Activated T-cell treated with anti-CD3 and anti-CD28 coated beads, Interleukin-2, amount 50 U/mL, for 24 hours (primary cell): ENCODE data around the gene INPP5A.
"Not testable (repeated sequence)": the region's sequence is repeated elsewhere in the genome, so short reads cannot be mapped to it uniquely, and the experiment has no call there.

Source experiments
- DNase-seq: peaks from one replicate; pipeline ENCODE4 v3.0.0-alpha.2; 2020
- H3K27ac Mint-ChIP-seq: 2 replicates; pipeline ENCODE4 v1.8.0; 2020; ENCODE audit warnings: mild to moderate bottlenecking, mixed read lengths
- H3K27me3 Mint-ChIP-seq: 2 replicates; pipeline ENCODE4 v1.8.0; 2020; ENCODE audit warnings: mixed read lengths
- H3K36me3 Mint-ChIP-seq: 2 replicates; pipeline ENCODE4 v1.8.0; 2020; ENCODE audit warnings: low read depth, mixed read lengths
- H3K4me1 Mint-ChIP-seq: 2 replicates; pipeline ENCODE4 v1.8.0; 2020; ENCODE audit warnings: low read depth, mixed read lengths
- H3K4me3 Mint-ChIP-seq: 2 replicates; pipeline ENCODE4 v1.8.0; 2020; ENCODE audit warnings: mild to moderate bottlenecking, moderate library complexity, mixed read lengths
- H3K9me3 Mint-ChIP-seq: 2 replicates; pipeline ENCODE4 v1.8.0; 2020; ENCODE audit warnings: mixed read lengths

The INPP5A gene

GRCh38 chr10:132811891-132812481 lies 274.4 kb downstream of the INPP5A start:
- Mint-ChIP-seq H3K4me3 (no peak overlapping the region), H3K9me3 (no peaks in the 10 kb centered on the region)

GRCh38 chr10:132812520-132812919 lies 274.9 kb downstream of the INPP5A start:
- peaks cover 15% of the 10 kb centered on the region for H3K27me3 Mint-ChIP-seq

More at GRCh38 chr10:132811891-132812481, 274.4 kb downstream of the INPP5A start:
- Mint-ChIP-seq H3K4me1 (no peaks in the 10 kb centered on the region), H3K27ac (no peak overlapping the region), H3K36me3 (no peaks in the 10 kb centered on the region), H3K27me3 (peaks cover 11% of the 10 kb centered on the region)
- no peak for DNase-seq

DNA sequence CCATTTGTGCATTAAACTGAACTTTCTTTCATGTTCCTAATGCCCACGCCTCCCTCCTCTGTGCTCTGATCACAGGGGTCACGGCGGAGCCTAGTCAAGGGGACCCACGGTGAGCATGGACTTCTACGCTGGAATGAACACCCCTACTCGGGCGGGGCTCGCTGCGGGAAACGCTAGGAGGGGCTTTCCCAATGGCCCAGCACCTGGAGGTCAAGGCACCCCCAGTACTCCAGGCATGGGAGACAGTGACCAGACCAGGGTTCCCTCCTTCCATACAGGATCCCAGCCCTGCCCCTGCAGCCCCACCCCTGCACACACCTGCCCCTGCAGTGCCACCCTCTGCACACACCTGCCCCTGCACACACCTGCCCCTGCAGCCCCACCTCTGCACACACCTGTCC lies 275.4 kb downstream of the INPP5A start:
- no peak for DNase-seq
- Mint-ChIP-seq H3K27me3 (peaks cover 18% of the 10 kb centered on the region), H3K27ac (no peak overlapping the region), H3K4me3 (no peak overlapping the region), H3K4me1 (no peaks in the 10 kb centered on the region), H3K9me3 (no peaks in the 10 kb centered on the region), H3K36me3 (no peaks in the 10 kb centered on the region)

More at GRCh38 chr10:132812520-132812919, 274.9 kb downstream of the INPP5A start:
- no peak overlapping the region for H3K4me3 Mint-ChIP-seq
- H3K27ac Mint-ChIP-seq: no peak overlapping the region
- H3K36me3 Mint-ChIP-seq: no peaks in the 10 kb centered on the region
- H3K9me3 Mint-ChIP-seq: no peaks in the 10 kb centered on the region
- no peaks in the 10 kb centered on the region for H3K4me1 Mint-ChIP-seq
- DNase-seq: no peak

- Mint-ChIP-seq H3K4me3 (no peak overlapping the region), H3K27ac (no peak overlapping the region), H3K9me3 (no peaks in the 10 kb centered on the region), H3K36me3 (no peaks in the 10 kb centered on the region), H3K27me3 (peaks cover 22% of the 10 kb centered on the region), H3K4me1 (no peaks in the 10 kb centered on the region)
- DNase-seq: no peak
Observed at GRCh38 chr10:132813560-132814468, 276.2 kb downstream of the INPP5A start.

- Mint-ChIP-seq H3K4me3 (no peak overlapping the region), H3K9me3 (no peaks in the 10 kb centered on the region), H3K27ac (no peak overlapping the region), H3K27me3 (peaks cover 28% of the 10 kb centered on the region), H3K36me3 (no peaks in the 10 kb centered on the region), H3K4me1 (no peaks in the 10 kb centered on the region)
- DNase-seq: no peak
Observed at GRCh38 chr10:132814469-132814856, 276.9 kb downstream of the INPP5A start.

GRCh38 chr10:132815168-132815857 lies 277.7 kb downstream of the INPP5A start:
- no peaks in the 10 kb centered on the region for H3K36me3 Mint-ChIP-seq
- no peak for DNase-seq
- peaks cover 36% of the 10 kb centered on the region for H3K27me3 Mint-ChIP-seq
- H3K27ac Mint-ChIP-seq: no peak overlapping the region
- H3K4me3 Mint-ChIP-seq: no peak overlapping the region
- no peaks in the 10 kb centered on the region for H3K9me3 Mint-ChIP-seq
- no peaks in the 10 kb centered on the region for H3K4me1 Mint-ChIP-seq

DNA sequence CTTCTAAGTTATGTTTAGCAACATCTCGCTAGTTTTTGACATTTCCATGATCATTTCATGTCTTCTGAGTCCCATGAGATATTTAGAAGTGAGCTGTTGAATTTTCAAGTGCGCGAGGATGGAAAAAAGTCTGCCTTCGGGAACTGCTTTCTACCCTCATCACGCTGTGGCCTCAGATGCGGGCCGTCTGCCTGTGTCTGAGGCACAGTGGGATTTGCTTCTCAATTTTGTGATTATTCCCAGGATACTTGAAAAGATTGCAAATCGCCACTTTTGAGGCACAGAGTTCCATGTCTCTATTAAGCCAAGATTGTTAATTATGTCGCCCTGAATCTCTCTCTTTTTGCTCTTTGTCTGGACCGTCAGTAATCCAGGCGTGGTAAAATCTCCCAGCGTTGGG lies 279.1 kb downstream of the INPP5A start:
- Mint-ChIP-seq H3K36me3 (no peaks in the 10 kb centered on the region), H3K9me3 (no peaks in the 10 kb centered on the region), H3K27me3 (peaks cover 36% of the 10 kb centered on the region), H3K4me1 (no peaks in the 10 kb centered on the region), H3K27ac (no peak overlapping the region), H3K4me3 (no peak overlapping the region)
- no peak for DNase-seq

DNA sequence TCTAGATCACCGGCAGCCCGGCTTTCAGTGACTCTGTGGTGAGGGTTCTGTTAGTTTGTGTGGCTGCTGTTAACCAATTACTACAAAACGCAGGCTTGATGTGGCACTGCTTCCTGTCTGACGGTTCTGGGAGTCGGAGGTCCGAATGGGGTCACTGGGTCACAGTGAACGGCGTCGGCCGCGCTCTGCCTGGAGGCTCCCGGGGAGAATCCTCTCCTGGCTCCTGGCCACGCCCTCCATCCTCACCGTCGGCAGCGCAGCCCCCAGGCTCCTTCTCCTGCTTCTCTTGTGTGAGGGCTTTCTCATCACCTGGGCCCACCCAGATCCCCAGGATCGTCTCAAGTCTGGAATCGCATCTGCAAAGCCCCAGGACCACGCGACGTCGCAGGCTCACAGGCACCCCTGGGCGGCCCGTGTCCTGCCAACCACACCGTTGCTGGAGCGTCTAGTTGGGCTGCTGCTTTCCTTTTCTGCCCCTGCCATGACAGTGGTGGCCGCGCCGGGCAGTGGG lies 280.2 kb downstream of the INPP5A start:
- Mint-ChIP-seq H3K4me1 (no peaks in the 10 kb centered on the region), H3K9me3 (no peaks in the 10 kb centered on the region), H3K27me3 (peaks cover 36% of the 10 kb centered on the region), H3K4me3 (no peak overlapping the region), H3K36me3 (no peaks in the 10 kb centered on the region), H3K27ac (no peak overlapping the region)
- no peak for DNase-seq

- DNase-seq: no peak
- H3K27me3 Mint-ChIP-seq: peaks cover 36% of the 10 kb centered on the region
- no peaks in the 10 kb centered on the region for H3K4me1 Mint-ChIP-seq
- no peaks in the 10 kb centered on the region for H3K36me3 Mint-ChIP-seq
- H3K27ac Mint-ChIP-seq: no peak overlapping the region
- no peaks in the 10 kb centered on the region for H3K9me3 Mint-ChIP-seq
- no peak overlapping the region for H3K4me3 Mint-ChIP-seq
Observed at GRCh38 chr10:132820056-132820455, 282.5 kb downstream of the INPP5A start.

GRCh38 chr10:132825783-132826523 lies 288.4 kb downstream of the INPP5A start:
- H3K9me3 Mint-ChIP-seq, H3K4me1 Mint-ChIP-seq, H3K36me3 Mint-ChIP-seq, H3K4me3 Mint-ChIP-seq, DNase-seq, H3K27me3 Mint-ChIP-seq, H3K27ac Mint-ChIP-seq: not testable (repeated sequence)

- no peak overlapping the region for H3K27ac Mint-ChIP-seq
- no peak overlapping the region for H3K4me3 Mint-ChIP-seq
- H3K4me1 Mint-ChIP-seq: no peaks in the 10 kb centered on the region
- no peaks in the 10 kb centered on the region for H3K9me3 Mint-ChIP-seq
- H3K36me3 Mint-ChIP-seq: no peaks in the 10 kb centered on the region
- no peak for DNase-seq
- H3K27me3 Mint-ChIP-seq: no peaks in the 10 kb centered on the region
Observed at GRCh38 chr10:132826524-132827422, 289.2 kb downstream of the INPP5A start.

- DNase-seq: no peak
- no peak overlapping the region for H3K4me3 Mint-ChIP-seq
- no peaks in the 10 kb centered on the region for H3K9me3 Mint-ChIP-seq
- no peaks in the 10 kb centered on the region for H3K4me1 Mint-ChIP-seq
- no peaks in the 10 kb centered on the region for H3K36me3 Mint-ChIP-seq
- no peak overlapping the region for H3K27ac Mint-ChIP-seq
- H3K27me3 Mint-ChIP-seq: no peaks in the 10 kb centered on the region
Observed at GRCh38 chr10:132827423-132827789, 289.8 kb downstream of the INPP5A start.

DNA sequence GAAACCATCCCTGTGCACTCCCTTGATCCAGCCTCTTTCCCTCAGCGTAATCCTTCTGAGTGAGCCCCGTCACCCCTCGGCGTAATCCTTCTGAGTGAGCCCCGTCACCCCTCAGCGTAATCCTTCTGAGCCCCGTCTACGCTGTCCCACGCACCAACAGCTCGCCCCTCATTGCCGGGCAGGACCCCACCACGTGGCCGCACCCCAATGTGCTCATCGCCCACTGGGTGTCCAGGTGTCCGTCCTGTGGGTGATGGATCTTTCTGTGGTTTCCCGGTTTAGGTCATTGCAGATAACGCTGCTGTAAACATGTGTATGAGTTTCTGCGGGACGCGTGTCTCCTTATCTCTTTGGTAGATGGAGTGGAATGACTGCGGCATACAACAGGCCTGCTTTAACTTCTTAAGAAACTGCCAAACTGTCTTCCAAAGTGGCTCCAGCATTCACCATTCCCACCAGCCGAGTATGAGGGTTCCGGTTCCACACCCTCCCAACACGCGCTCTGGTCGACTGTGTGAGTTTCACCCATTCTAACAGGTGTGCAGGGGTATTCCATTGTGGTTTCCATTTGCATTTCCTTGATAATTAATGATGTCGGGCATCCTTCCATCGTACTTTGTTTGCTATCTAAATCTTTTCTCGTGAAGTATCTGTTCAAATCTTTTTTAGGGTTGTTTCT lies 290.4 kb downstream of the INPP5A start:
- Mint-ChIP-seq H3K9me3 (no peaks in the 10 kb centered on the region), H3K36me3 (no peaks in the 10 kb centered on the region), H3K4me3 (no peak overlapping the region), H3K27me3 (no peaks in the 10 kb centered on the region), H3K4me1 (no peaks in the 10 kb centered on the region), H3K27ac (no peak overlapping the region)
- no peak for DNase-seq
